Fibroblast of peridontal ligament (primary cell): ENCODE results near the gene AKAP11.
A peak's percentile ranks its signal among the peaks of the same experiment; 100 is the strongest.

Experiments used
- DNase-seq: peaks from one replicate; pipeline ENCODE4 v3.0.0-alpha.2; 2010; ENCODE audit errors: extremely low read depth

Gene AKAP11

DNA sequence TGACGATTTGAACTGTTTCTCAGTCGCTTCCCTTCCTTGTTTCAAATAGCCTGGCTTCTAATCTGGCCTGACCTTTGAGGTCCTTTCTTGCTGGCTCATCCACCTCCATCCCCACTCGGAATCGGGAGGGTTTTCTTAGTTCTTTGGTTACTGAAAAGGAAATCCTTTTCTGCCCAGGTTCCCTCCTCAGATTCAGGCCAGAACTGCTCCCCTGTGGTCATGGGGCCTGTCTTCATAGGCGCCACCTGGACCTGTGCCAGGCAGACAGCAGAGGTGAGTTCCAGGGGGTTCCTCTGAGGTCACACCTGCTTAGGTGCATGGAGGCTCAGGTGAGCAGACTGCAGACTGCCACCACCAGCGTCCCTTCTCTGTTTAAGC lies 62.4 kb downstream of the AKAP11 start:
- DNase-seq = no peak

DNA sequence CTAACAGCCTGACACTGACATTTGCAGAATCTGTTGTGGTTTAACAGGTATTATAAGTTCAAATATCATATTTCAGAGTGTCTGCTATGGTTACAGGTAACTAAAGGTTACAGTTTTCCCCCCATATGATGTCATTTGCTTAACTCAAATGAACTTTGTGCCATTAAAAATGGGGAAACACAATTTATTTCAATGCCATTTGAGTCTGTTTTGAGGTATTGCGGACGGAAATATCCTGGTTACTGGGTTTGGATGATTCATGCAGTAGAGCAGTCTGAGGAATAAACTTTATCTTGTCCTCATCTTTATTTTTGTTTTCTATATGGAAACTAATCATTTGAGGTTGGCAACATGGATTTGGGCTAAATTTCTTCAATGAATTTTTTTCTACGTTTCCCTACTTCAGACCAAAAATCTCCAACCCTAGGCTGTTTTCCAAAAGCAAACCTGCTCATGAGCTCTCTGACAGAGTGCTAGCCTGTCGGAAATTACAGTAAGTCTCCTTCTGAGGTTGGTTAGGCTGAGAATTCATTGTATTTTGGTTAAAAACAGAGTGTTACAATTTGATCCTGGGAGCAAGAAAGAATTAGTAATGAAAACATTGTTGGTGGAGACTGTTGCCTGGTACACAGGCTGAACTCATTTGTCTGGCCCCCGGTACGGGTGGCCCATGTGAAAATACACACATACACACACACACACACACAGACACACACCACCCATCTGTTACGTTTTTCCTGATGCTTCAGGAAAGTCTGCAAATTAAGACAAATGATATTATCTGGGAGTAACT lies 66.1 kb downstream of the AKAP11 start:
- DNase-seq = no peak

DNA sequence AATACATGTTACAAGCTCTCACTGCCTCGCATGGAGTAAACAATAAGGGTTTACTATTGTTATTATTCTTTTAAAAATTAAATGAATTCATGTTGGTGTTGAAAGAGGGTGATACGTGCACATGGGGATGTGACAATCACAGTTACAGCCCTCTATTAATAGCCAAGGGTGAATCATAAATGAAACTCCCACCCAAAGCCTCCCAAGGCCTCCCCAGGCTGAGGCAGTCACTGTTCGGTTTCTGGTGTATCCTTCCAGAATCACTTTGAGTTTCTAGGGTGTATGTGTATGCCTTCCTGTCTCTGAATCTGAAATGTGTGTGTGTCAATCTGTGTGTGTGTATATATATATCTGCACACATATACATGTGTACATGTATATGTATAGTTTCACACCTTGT lies 73.4 kb downstream of the AKAP11 start:
- no peak for DNase-seq

DNA sequence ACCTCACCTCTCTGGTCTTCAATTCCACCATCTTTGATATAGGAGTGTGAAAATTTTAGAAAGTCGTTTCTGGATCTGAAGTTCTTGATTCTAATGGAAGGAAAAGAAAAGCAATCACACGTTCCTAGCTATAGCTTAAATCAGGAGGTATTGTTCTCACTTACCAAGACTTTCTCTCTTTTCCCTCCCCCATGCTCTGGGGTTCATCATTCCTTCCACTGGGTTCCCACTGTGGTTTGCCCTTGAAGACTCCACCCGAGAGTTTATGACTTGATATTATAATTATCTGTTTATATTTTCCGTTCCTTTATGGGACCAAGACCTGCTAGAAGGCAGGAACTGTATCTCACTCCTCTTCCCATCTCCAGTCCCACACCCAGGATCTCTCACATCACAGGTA lies 76.6 kb downstream of the AKAP11 start:
- DNase-seq = no peak

DNA sequence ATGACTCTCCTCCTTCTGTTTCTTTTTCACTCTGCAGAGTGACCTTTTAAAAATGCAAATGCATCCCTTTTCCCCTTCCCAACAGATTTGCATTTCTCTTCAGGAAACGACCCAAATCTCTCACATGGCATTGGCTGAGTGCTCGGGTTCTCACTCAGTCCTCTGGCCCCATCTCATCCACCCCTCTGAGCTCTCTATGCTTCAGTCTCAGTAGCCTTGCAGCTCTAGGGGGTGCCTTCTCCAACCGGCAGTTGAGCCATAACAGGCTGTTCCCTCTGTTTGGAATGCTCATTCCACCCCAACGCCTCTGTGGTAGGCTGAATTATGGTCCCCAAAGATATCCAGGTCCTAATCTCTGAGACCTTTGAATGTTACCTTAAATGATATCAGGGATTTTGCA lies 78.2 kb downstream of the AKAP11 start:
- DNase-seq = no peak

DNA sequence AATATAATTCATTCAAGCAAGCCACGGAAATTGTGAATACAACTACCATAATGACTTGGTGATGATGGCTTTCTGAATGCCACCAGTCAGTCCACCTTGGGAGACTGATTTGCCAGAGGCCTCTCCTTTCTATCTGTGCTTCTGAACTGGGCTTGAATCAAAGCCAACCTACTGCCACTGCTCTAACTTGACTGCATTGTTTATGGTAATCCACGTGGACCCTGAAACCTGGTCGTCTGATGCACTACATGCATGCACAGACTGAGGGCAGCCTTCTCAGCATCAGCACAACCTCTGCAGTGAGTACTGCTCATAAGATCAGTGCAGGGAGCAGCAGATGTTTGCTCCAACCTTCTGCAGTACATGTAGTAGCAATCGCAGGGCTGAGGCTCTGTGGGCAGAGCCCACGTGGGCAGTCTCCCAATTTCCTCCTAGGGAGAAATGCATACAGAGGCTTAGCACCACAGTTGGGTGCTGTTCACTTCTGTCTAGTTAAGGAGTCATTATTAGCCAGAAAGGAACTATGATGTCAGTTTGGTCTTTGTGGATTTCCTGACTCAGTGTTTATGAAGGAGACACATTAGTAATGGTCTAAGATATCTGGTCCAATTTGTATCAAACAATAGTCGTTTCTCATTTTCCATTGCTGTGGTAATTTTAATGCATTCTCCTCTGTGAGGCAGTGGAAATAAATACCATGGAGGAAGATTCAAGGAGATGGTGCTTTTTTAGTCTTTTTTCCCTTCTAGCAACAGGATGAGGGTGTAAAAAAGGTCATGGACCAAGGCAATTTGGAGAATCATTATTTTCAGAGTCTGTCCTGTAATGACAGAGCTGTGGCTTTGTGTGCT lies 82.5 kb downstream of the AKAP11 start:
- peak; percentile 22 for DNase-seq

DNA sequence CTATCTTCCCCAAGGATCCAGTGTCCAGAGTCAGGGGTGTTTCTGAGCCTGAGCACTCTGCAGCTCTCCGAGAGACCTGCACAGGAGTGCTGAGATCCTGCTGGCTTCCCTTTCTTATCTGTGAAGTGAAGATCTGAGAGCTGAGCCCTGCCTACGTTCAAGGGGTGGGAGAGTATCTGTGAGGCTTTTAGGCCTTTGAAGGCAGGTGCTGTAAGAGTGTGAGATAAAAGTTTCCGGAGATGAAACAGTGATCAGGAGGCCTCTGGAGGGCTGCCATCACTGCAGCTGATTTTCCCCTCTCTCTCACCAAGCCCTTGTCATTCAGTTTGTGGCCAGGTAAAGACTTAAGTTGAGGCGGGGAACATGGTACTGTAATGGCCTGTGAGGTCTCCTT lies 83.1 kb downstream of the AKAP11 start:
- DNase-seq = no peak

DNA sequence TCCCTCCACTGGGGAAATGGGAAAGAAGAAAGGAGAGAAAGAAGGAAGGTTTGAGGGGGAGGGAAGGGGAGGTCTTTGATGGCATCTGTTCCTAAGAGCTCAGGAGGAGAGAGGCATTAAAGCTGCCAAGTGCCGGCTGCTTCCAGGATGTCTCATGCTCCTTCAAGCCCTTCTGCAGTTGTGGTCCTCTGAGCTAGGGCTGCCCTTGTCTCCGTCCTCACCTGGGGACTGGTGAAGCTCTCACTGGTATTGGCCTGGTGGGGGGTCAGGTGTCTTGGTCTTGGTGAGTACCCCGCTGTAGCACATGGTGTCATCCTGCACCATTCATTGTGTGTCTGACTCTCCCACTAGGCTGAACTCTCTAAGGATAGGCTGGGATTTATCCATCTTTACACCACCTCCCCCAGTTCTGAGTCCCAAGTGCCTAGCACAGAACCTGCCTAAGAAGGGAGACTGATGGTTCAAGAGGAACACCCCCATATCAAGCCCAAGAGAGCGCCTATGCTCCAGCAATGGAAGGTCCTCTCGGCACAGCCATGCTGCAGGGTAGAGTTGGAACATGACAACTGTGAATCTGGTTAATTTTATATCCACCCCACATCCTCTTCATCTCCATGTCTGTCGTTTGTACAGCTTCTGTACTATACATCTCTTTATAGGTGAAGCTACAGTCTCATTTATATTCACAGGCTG lies 83.7 kb downstream of the AKAP11 start:
- no peak for DNase-seq

DNA sequence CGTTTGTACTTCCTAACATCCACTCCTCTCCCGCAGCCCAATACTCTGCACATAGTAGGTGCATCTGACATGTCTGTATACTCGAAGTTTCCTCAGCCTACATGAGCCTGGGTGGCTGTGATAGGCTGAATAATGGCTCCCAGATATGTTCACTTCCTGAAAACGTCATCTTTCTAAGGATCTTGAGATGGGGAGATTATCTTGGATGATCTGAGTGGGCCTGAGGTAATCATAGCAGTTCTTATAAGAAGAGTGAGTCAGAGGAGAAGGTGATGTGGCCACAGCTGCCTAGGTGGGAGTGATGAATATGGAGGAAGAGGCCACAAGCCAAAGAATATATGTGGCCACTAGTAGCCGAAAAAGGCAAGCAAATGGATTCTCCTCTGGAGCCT lies 84.2 kb downstream of the AKAP11 start:
- no peak for DNase-seq

DNA sequence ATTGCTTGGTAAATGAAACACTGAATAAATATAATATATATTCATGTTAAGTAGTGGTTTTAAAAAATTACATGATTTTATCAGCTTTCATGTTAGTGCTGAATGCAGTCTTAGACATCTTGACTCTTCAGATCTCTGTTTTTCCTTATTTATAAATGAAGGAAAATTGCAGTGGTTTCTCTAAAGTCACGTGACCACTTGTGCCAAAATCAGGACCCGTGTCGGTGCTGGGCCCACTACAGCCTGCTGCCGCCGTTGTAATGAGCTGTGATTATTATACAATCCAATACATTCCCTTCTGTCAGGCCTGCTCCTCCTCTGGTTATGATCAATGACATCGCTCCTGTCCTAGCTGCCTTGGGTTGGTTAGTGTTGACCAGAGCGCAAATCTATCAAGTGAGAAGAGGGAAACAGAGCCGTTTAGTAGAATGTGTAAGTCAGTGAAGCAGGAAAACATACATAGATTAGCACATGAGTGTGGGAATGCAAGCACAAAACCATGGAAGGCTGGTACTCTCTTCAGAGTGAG lies 88.2 kb downstream of the AKAP11 start:
- DNase-seq = no peak

DNA sequence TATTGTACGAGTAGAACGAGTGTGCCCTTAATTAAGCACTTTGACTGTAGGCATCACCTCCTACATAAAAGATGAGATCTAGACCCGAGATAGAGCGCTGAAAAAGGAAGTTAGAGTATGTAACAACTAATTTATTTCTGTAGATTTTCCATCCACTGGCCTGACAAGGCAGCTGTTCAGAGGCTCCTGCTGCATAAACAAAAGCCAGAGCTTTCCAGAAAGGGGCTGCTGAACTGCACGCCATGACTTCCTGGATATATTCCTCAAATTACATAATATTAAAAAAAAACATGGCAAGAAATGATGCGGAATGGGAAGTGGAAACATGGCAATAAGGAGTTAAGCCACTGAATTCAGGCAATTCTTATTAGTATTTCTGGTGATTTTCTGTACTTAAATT lies 89.7 kb downstream of the AKAP11 start:
- no peak for DNase-seq

DNA sequence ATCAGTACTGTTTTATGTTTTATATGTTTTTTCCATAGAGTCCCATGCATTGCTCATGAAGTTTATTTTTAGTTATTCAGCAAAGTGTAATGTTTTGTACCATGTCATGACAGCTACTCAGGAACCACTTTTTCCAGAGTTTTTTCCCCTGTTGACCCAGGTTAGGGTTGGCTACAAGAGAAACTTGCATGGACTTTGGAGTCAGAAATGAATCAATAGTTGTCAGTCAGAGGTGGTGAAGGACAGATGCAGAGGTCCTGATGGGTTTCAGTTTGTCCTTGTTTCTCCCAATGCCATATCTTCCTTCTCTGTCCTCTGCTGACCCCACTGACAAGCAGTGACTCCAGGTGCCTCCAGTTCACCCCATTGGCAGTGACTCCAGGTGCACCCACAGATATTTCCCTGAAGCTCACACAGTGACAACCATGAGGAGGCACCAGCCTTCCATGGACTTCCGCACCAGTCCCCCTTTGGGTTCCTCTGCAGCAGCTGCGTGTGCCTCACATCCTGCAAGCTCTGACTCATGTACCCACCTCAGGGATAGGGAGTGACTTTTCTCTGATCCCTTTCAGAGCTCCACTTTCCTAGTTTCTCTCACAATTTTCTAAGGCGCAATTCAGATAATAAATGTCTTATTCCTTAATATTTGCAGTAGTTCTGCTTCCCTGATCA lies 92.1 kb downstream of the AKAP11 start:
- DNase-seq = no peak

DNA sequence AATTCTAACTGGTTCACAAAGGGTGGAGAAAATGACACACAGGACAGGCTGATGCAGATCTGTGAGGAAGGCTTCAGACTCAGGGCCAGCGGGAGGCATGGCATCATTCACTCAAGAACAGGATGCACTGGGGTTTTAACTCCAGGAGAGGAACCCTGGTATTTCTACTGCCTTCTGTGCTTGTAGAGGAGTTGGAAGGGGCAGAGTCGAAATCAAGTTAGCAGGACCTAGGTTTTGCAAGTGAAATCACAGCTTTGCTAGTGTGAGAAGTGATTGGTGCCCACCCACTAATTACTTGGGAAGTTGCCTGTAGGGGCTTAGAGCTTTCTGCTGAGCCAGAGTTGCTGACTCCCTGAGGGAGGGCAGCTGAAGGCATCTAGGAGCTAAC lies 92.7 kb downstream of the AKAP11 start:
- no peak for DNase-seq

DNA sequence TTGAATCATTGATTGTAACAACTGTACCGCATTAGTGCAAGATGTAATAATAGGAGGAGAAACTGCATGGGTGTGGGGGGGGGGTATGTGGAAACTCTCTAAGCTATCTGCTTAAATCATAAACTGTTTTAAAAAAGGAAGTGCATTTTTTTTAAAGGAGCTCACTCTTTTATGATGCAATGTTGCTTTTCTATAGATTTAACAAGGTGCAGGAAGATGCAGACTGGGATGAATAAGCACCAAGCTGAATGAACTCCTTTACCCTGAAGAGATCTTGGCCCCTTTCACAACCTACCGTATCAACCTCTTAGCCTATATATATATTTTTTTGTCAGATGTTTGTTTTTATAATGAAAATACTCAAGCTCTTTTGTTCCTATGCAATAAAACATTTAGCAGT lies 95.9 kb downstream of the AKAP11 start:
- DNase-seq = no peak

DNA sequence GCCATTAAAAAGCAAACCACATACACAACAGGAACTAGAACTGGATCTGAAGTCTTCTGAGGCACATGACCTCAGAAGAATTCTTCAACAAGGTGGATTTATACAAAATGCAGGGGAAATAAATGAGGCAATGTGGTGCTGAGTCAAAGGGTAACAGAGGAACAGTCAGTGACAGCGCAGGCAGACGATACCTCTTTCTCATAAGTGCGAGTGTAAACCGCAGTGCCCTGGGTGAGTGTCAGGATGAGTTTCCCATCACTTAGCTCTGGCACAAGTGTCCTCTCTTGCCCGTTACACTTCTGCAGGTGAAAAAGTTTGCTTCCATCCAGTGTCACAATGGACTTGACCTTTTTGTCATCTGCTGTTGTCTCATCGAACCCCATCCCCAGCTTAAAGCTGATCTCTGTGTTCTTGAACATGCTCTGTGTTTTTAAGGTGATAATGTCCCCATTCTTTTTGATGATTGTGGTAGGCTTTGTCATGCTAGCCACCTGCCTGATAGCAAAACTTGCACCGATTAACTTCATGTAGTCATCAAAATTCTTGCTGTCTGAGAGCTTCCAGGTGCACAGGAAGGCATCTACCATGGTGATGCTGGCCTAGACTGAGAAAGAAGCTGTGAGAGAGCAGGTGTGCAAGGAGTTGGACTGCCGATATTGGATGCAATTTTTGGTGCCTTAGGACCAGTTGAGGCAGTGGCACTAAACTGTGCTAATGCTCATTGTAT lies 97.3 kb downstream of the AKAP11 start:
- DNase-seq = no peak

DNA sequence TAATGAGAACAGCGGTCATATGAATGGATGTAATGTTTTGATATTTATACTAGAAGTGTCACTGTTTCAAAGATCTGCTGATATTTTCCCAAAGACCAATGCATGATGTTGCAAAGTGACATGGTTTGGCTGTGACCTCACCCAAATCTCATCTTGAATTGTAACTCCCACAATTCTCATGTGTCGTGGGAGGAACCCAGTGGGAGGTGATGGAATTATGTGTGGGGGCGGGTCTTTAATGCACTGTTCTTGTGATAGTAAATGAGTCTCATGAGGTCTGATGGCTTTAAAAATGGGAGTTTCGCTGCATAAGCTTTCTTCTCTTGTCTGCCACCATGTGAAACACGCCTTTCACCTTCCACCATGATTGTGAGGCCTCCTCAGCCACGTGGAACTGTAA lies 98.3 kb downstream of the AKAP11 start:
- DNase-seq = no peak
